Gastrocnemius medialis (tissue), 4 donors: ENCODE results near the gene CIDEB.

ENCODE experiments used
- POLR2A ChIP-seq, 2 donors: fragments of 450-650 bp; IDR thresholded peaks; one replicate each; pipeline ENCODE4 v1.6.1; 2017; ENCODE audit warnings: antibody characterized with exemption in 2 of 2, mild to moderate bottlenecking in 2 of 2, moderate library complexity in 2 of 2
- TF ChIP-seq, protein P1 (sequence below), 5 experiments: fragments of 450-650 bp in 3 of 5; fragments of 200-600 bp in 2 of 5; sonication (generic) in 2 of 5; IDR thresholded peaks in 4 of 5; conservative IDR thresholded peaks in 1 of 5; 1 replicate in 4 of 5; 2 replicates in 1 of 5; pipeline ENCODE4 v1.5.1; 2016 to 2019; ENCODE audit warnings: antibody characterized with exemption in 5 of 5, mild to moderate bottlenecking in 3 of 5, moderate library complexity in 3 of 5

DNA sequence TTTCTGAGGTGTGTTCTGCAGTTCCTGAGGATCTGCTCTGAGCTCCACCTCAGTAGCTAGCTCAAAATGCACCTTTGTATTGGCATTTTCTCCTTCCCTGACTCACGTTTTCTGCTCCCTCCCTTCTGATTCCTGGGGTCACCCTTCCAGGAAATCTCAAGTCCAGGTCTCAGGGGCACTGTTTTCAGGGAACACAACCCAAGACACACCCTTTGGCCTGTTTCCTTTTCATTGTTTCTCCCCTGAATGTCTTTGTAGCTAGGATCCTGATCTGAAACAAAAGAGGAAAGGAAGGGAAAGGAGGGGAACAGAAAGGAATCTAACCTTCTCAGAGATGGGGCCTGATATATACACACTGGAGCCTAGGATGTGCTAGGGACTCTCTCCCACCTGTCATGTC, 39.4 kb upstream of the CIDEB start:
- no peak for TF ChIP-seq POLR2A (IDR thresholded peaks at IDR 0.05)
- TF ChIP-seq, protein P1, sequence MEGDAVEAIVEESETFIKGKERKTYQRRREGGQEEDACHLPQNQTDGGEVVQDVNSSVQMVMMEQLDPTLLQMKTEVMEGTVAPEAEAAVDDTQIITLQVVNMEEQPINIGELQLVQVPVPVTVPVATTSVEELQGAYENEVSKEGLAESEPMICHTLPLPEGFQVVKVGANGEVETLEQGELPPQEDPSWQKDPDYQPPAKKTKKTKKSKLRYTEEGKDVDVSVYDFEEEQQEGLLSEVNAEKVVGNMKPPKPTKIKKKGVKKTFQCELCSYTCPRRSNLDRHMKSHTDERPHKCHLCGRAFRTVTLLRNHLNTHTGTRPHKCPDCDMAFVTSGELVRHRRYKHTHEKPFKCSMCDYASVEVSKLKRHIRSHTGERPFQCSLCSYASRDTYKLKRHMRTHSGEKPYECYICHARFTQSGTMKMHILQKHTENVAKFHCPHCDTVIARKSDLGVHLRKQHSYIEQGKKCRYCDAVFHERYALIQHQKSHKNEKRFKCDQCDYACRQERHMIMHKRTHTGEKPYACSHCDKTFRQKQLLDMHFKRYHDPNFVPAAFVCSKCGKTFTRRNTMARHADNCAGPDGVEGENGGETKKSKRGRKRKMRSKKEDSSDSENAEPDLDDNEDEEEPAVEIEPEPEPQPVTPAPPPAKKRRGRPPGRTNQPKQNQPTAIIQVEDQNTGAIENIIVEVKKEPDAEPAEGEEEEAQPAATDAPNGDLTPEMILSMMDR (IDR thresholded peaks at IDR 0.05 in 4 of 5, conservative IDR thresholded peaks at IDR 0.05 in 1 of 5): no peak
